ENCODE data around the gene THRSP.

DNA sequence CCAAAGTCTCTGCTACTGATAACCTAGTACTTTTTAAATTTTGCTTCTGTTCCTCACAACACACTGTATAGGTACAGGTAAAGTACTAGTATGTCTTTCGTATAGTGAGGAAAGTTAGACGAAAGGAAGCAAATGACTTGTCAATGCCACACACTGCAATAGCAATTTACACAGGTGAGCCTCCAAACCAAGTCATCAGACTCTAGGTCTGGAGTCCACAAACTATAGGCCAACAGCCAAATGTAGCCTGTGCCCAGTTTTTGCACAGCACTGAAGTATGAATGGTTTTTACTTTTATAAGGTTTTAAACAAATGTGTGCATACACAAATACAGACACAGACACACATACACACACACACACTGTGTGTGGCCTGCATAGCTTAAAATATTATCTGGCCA is 47.6 kb downstream of the THRSP start:
- TF ChIP-seq, protein P1, sequence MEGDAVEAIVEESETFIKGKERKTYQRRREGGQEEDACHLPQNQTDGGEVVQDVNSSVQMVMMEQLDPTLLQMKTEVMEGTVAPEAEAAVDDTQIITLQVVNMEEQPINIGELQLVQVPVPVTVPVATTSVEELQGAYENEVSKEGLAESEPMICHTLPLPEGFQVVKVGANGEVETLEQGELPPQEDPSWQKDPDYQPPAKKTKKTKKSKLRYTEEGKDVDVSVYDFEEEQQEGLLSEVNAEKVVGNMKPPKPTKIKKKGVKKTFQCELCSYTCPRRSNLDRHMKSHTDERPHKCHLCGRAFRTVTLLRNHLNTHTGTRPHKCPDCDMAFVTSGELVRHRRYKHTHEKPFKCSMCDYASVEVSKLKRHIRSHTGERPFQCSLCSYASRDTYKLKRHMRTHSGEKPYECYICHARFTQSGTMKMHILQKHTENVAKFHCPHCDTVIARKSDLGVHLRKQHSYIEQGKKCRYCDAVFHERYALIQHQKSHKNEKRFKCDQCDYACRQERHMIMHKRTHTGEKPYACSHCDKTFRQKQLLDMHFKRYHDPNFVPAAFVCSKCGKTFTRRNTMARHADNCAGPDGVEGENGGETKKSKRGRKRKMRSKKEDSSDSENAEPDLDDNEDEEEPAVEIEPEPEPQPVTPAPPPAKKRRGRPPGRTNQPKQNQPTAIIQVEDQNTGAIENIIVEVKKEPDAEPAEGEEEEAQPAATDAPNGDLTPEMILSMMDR (IDR thresholded peaks at IDR 0.05), result no peak
- TF ChIP-seq POLR2A (IDR thresholded peaks at IDR 0.05), result no peak
